GM18870 (cell line): ENCODE measurements around the gene ALDH9A1.
A peak's percentile ranks its signal among the peaks of the same experiment; 100 is the strongest.
"Not testable (repeated sequence)": the region's sequence is repeated elsewhere in the genome, so short reads cannot be mapped to it uniquely, and the experiment has no call there.

Experiments used
- ATAC-seq: cut with Tn5 transposase; IDR thresholded peaks from one replicate; pipeline ENCODE4 v1.9.1; 2021; ENCODE audit warnings: moderate library complexity; ENCODE audit not compliant: unreplicated experiment

ALDH9A1 gene

DNA sequence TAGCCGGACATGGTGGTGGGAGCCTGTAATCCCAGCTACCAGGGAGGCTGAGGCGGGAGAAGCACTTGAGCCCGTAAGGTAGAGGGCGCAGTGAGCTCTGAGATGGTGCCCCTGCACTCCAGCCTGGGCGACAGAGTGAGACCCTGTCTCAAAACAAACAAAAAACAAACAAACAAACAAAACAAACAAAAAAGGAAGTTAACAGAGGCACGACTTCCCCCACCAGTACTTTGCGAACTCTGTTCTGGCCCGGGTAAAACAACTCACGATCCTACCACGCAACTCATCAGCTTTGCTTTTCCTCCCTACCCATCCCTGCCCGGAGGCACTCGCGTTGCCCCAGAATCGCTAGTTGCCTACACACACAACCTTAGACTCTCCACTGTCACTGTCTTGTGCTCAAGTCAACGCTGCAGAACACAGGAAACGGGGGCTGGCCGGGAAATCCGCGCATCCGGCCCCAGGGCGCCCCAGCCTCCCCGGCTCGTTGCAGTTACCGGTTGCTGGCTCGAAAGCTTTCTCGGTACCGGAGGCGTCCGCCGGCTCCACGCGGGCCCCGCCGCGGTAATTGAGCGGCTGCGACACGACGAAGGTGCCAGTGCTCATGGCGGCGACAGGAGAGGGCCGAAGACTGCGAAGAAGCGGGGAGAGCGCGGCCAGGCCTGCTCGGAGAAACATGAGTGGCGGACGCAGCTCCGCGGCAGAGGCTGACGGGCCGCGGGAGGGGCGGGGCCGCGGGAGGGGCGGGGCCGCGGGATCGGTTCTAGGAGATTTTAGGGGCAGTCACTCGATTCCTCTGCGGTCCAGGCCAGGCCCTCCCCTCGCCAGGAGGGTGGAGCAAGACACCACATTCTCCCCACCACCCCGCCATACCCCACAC is at the start of gene ALDH9A1:
Gene ALDH9A1, minus strand, starts transcription at position 682 of the 880 bp plus-strand sequence. Its CDS starts 4 bp downstream, at position 678.
- ATAC-seq: peak; percentile 90

DNA sequence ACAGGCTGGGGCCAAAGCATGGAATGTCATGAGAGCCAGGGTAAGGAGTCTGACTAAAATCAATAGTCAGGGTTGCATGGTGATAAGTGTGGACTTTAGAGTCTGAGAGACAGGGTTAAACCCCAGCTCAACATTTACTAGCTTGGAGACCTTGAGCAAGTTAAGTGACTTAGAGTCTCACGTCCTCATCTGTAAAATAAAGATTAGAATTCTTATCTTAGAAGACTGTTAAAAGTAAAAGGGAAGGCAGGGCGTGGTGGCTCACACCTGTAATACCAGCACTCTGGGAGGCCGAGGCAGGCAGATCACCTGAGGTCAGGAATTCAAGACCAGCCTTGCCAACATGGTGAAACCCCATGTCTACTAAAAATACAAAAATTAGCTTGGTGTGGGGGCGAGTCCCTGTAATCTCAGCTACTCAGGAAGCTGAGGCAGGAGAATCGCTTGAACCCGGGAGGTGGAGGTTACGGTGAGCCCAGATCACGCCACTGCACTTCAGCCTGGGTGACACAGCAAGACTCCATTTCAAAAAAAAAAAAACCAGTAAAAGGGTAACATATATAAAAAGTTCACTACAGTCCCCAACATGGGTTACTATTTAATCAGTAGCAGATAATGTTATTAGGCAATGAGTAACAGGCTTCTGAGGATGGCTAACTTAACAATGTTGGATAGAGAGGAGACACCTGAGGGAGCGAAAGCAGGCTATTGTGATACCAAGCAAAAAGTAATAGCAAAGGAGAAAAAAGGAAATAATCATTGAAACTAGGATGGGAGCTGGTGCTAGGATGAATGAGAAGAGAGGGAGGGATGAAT is 49.5 kb upstream of the ALDH9A1 start:
- no peak for ATAC-seq

DNA sequence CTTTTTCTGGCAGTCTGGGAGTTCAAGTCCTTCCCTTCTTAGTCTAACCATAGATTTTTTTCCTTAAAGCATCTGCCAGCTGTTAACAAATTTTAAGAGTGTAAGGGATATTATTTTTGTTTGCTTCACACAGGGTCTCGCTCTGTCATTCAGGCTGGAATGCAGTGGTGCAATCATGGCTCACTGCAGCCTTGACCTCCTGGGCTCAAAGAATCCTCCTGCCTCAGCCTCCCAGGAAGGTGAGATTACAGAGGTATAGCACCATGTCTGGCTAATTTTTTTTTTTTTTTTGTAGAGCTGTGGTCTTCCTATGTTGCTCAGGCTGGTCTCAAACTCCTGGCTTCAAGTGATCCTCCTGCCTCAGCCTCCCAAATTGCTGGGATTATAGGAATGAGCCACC is 46.6 kb upstream of the ALDH9A1 start:
- ATAC-seq: not testable (repeated sequence)

DNA sequence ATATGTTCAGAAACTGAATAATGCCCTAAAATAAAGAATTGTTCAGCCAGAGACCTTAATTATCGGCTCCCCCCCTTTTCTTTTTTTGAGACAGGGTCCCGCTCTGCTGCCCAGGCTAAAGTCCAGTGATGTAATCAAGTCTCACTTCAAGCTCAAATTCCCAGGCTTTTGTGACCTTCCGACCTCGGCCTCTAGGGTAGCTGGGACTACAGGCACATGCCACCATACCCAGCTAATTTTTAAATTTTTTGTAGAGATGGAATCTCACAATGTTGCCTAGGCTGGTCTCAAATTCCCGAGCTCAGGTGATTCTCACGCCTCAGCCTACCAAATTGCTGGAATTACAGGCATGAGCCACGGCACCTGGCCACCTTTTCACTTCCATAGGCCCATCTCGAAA is 43.8 kb upstream of the ALDH9A1 start:
- ATAC-seq: no peak

DNA sequence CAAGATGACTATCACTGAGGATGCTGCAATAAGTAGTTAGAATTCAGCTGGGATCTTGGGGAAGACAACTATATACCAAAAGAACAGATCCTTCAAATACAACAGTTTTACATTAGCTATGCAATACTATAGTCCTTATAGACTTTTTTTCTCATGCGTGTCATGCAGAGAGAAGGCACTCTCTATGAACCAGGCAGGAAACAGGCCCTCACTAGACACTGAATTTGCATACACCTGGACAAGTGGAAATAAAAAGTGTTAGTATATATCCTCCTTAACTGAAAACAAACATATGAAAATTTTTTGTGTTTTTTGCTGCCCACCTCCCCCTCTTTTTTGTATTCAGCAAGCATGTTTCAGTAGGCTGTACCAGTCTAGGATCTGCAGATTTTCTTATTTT is 40.4 kb upstream of the ALDH9A1 start:
- ATAC-seq: peak; percentile 92

DNA sequence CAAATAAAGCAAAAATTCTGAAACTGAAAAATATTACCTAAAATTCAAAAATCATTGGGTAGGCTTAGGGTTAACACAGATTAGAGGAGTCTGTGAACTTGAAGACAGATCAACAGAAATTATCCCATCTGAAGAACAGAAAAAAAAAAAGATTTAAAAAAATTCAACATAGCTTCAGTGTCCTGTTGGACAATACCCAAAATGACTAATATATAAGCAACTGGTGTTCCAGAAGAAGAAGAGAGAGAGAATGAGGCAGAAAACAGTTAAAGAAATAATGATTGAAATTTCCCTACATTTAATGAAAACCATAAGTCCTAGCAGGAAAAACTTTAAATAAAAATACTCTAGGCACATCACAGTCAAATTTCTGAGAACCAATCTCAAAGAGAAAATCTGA is 38.8 kb upstream of the ALDH9A1 start:
- ATAC-seq: no peak

DNA sequence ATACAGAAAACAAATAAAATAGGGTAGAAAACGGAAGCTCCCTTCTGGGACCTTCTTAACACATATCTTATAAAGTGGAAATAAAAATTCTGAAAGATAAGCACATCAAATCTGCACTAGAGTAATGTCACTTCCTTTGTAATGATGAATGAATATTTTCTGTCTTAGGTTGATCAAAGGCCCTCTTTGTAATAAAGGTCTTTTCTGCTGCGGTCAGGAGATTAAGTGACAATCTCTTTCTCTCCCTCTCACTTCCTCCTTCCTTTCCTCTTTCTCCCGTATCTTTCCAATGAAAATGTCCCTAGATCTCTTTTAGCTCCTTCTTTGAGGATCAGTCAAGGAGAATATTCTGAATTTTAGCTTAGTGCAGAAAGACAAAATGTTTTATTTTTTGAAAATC is 36.5 kb upstream of the ALDH9A1 start:
- ATAC-seq: no peak

DNA sequence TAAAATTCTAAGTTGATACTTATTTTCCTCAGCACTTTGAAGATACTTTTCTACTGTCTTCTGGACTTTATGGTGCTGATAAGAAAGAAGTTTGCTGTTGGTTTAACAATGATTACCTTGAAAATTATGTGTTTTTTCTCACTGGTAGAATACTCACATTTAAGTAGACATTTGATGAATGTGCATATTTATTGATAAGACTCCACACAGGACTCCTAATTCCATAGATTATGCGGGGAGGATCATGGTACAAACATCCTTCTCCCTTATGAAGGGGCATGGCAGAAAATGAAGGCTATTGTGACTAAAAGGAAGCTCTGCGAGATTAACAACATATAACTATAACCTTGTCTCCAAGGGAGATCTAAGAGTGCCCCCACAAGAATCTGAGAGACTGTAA is 28.5 kb upstream of the ALDH9A1 start:
- ATAC-seq: no peak

DNA sequence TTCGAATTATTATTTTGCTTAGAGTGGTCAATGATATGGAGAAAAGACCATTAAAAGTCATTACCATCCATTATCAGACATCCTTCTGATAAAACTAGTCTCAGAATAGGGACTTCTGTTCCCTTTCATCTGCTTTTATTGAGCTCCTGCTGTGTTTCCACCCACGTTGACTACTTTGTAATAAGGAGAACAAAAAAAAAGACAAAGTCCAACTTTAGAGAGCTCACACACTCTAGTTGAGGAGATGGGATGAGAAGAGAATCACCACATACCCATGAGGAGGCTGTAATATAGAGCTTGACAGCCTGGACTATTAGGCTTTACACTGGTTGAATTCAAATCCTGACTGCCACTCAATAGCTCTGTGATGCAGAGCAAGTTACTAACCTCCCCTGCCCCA is 27.8 kb upstream of the ALDH9A1 start:
- no peak for ATAC-seq

DNA sequence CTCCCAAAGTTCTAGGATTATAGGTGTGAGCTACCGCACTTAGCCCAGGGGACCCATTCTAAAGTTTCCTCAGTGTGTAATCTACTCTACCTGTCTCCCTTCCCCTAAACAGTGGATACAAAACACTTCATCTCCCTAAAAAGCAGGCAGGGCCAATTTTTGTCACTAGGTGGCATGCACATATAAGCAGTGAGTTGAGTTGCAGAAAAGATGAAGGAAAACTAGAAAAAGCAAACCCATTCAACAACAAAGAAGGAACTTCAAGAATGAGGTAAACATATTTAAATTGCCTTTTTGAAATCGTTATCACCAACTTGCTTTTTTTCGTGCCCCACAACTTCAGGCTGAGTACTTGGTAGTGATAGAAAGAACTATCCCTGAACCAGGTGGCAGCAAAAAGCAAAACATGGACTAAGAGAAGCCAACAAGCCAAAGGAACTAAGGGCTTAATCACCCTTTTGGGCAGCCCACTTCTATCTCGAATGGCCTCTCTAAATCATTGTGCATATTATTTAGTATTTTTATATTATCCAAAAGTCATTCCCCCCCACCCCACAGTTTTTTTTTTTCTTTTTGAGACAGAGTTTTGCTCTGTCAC is 19.7 kb upstream of the ALDH9A1 start:
- ATAC-seq: no peak

DNA sequence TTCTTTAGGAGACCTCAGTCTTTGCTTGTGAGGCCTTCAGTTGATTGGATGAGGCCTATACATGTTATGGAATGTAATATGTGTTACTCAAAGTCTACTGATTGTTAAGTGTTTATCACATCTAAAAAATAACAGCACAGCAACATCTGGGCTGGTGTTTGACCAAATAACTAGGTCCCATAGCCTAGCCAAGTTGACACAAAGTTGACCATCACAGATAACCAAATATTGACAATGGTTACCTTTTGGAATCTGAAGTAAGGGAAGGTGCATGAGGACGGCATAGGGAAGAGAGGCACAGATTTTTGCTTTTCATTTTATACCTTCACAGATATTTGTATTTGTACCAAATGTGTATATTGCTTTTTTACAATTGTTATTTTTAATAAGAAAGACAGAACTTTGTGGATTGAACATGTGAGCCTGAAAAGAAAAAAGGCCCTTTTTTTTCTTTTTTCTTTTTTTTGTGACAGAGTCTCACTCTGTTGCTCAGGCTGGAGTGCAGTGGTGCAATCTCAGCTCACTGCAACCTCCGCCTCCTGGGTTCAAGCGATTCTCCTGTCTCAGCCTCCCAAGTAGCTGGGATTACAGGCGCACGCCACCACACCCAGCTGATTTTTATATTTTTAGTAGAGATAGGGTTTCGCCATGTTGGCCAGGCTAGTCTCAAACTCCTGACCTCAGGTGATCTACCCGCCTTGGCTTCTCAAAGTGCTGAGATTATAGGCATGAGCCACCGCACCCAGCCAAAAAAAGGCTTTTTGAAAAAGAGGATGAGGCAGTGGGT is 18.1 kb upstream of the ALDH9A1 start:
- ATAC-seq: not testable (repeated sequence)

DNA sequence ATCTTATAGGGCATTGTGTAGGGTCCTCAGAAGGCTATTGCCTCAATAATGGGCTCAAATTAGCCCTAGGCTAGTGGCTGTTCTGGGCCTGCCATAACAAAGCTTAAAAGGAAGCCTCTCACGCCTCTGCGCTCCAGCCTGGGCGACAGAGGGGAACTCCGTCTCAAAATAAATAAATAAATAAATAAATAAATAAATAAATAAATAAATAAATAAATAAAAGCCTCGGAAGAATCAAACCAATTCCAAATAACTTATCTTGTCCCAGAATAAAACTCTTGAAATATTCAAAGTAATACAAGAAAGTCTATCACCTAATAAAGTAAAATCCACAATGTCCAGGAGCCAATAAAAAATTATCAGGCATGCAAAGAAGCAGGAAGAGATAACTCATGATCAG is 14.4 kb upstream of the ALDH9A1 start:
- ATAC-seq: no peak

DNA sequence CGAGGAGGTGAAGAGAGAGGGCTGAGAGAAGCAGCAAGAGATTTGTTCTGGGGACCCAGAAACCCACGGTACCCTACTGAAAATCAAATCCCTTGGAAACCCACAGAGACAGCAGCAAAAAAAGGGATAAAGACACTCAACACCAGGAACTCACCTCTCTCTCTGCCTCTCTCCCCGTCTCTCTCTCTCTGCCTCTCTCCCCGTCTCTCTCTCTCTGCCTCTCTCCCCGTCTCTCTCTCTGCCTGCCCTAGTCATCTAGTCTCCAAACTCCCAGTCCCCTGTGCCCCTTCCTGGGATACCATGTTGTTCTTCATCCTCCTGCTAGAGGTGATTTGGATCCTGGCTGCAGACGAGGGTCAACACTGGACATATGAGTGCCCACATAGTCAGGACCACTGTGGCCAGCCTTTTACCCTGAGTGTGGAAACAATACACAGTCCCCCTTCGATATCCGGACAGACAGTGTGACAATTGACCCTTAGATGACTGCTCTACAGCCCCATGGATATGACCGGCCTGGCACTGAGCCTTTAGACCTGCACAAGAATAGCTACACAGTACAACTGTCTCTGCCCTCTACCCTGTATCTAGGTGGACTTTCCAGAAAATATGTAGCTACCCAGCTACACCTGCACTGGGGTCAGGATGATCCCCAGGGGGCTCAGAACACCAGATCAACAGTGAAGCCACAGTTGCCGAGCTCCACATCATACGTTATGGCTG is 9.8 kb upstream of the ALDH9A1 start:
- no peak for ATAC-seq

DNA sequence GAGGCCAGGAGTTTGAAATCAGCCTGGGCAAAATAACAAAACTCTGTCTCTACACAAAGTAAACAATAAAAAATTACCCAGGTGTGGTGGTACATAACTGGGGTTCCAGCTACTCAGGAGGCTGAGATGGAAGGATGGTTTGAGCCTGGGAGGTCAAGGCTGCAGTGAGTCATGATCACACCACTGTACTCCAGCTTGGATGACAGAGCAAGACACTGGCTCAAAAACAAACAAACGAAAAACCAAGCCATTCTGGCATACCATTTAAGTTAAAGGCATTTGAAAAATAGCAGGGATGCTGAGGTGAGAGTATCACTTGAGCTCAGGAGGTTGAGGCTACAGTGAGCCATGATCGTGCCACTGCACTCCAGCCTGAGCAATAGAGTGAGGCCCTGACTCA is 5.3 kb upstream of the ALDH9A1 start:
- ATAC-seq: no peak

DNA sequence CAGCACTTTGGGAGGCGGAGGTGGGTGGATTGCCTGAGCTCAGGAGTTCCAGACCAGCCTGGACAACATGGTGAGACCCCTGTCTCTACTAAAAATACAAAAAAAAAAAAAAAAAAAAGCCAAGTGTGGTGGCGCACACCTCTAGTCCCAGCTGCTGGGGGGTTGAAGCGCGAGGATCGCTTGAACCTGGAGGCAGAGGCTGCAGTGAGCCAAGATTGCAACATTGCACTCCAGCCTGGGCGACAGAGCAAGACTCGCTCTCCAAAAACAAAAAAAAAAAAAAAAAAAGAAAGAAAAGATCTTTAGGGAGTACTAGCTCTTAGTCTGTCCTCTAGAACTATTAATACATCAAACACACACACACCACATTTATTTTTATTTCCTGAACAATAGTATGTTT is 3.6 kb upstream of the ALDH9A1 start:
- not testable (repeated sequence) for ATAC-seq

DNA sequence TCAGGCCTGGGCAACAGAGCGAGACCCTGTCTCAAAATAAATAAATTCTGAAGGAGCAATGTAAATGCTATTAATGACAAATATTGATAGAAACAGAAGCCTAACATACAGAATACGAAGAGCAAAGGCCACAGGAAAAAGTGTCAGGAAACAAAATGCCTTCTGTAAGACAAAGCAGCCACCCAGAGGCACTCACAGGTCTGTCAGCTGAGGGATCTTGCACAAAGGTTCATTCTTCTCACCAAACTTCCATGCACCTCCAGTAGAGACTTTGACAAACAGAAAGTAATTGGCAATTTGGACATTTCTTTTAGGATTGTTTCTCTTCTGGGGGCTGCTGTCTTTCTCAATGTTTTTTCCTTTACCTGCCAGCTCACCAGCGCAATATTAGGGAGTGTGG is 1.2 kb upstream of the ALDH9A1 start:
- ATAC-seq: no peak

DNA sequence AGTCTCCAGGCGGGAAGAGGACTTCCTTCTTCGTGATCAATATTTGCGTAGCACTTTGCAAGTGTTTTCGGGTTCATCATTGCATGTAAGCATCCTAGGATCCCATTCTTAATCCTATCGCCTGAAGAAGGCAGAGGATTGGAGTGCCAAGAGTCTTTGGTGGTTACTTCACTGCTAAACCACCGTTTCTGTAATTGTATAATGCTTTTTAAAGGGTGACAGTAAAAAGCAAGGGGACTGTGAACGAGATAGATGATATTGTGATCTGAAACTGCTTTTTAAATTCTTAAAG is 345 bp upstream of the ALDH9A1 start:
- ATAC-seq: no peak

DNA sequence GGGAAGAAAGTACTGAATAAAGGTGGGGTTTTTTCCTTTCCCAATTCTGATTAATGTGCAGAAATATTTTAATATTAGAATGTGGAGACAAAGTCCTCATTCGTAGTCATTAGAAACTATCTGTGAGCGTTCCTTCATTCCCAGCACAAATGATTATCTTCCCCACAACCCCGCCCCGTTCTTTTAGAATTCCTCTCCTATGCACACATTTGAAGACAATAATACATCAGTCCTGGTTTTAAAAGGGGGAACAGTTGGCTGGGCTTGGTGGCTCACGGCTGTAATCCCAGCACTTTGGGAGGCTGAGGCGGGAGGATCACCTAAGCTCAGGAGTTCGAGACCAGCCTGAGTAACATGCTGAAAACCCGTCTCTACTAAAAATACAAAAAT is 876 bp downstream of the ALDH9A1 start:
- ATAC-seq: no peak

DNA sequence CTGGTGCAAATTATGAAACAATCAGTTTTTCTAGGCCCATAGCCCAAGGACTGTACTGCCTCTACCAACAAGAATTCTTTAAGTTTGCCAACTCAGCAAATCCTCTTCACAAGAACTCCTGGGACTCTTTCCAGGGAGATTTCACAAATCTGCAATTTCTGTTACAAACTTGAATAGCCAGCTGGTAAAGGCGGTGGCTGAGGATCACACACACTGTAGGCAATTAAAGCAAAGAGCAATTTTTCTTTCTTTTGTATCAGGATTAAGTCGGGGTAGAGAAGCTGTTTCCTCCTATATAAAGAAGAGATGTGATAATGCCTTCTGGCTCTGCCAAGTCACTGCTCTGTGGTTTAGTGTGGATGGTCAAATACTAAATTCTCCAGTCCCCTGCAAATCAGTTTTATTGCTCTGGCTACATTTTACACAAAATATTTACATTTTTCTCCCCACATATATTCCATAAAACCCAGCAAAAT is 1.7 kb downstream of the ALDH9A1 start:
- ATAC-seq: no peak

DNA sequence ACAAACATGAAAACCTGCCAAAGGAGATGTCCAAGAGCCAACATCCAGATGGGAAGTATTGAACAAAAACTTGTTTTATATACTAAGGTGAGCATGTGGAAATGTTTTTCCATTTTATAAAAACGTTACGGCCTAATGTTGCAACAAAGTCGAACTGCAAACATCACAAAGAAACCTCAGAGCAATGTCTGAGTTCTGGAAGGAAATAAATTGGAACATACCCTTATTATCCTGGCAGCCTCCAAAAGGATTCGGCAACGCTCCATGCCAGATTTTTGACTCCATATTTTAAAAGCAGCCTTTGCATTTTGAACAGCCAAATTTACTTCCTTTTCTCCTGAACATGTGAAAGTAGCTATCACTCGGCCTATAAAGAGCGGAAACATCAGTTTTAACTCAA is 3.3 kb downstream of the ALDH9A1 start:
- ATAC-seq: no peak
